Activated CD8-positive, alpha-beta memory T cell treated with anti-CD3 and anti-CD28 coated beads for 36 hours (primary cell): ENCODE measurements around the gene PTPN9. TPM values are rescaled to one million over a fixed set of nuclear protein-coding genes. Genes with fewer than 3 reads are reported as not detected.
"Not testable (repeated sequence)": the region's sequence is repeated elsewhere in the genome, so short reads cannot be mapped to it uniquely, and the experiment has no call there.

Experiments used
- CTCF ChIA-PET: fragments of 350-600 bp; sonication (Branson Sonifier 250); formaldehyde crosslinking; loops from one replicate; lab custom pipeline; 2021; ENCODE audit warnings: antibody characterized with exemption; lab: Charles Lee
- POLR2A ChIA-PET: fragments of 350-600 bp; sonication (Branson Sonifier 250); formaldehyde crosslinking; loops from one replicate; lab custom pipeline; 2021; ENCODE audit warnings: antibody characterized with exemption; lab: Charles Lee
- total RNA-seq, 2 experiments: library from RNA; stranded (reverse); gene quantifications; one replicate each; pipeline ENCODE4 v1.2.3, GENCODE V29; 2021

The PTPN9 gene
- total RNA-seq, 2 experiments from 2014 or later: 21.1 to 21.6 TPM

DNA sequence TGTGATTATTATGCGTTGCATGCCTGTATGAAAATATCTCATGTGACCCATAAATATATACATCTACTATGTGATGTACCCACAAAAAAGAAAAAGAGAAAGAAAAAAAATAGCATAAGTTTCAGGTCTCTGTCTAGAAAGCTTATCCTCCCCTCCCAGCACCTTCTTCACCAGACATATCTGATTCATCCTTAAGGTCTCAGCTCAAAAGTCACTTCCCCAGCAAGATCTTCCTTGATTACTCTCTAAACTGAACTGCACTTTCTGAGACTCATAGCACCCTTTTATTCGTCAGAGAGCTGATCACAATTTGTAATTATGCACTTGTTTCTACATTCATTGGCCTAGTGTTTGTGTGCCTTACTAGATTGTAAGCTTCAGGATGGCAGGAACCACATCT is 11.1 kb upstream of the PTPN9 start:
- ChIA-PET POLR2A (no interaction called here), CTCF (interaction anchor here (0.9 kb wide), 1 partner anchor 9 kb away, joined by 3 read pairs; no protein-coding TSS in a partner anchor)

GRCh38 chr15:75589071-75589470 is 10.0 kb upstream of the PTPN9 start:
- CTCF ChIA-PET: interaction anchor here (0.9 kb wide), 1 partner anchor 10 kb away, joined by 3 read pairs; the partner anchor contains the start of gene PTPN9
- POLR2A ChIA-PET: no interaction called here

- CTCF ChIA-PET, POLR2A ChIA-PET: not testable (repeated sequence)
Observed at GRCh38 chr15:75586422-75586821, 7.3 kb upstream of the PTPN9 start.

- ChIA-PET POLR2A (no interaction called here), CTCF (no interaction called here)
Observed at GRCh38 chr15:75584121-75584520, 5.0 kb upstream of the PTPN9 start.

DNA sequence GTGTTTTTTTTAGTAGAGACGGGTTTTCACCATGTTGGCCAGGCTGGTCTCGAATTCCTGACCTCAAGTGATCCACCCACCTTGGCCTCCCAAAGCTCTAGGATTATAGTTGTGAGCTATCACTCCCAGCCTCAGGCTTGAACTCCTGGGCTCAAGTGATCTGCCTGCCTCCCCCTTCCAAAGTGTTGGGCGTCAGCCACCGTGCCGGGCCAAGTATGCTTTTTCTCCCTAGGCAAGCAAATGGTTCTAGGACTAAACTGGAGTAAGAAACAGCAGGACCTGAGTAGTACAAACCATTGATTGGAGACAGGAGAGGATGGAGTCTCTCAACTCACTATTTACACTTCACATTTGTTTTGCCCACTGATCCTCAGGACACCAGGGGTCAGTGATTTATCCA is 4.6 kb upstream of the PTPN9 start:
- ChIA-PET CTCF (no interaction called here), POLR2A (no interaction called here)

GRCh38 chr15:75582943-75583342 is 3.8 kb upstream of the PTPN9 start:
- CTCF ChIA-PET, POLR2A ChIA-PET: not testable (repeated sequence)

- ChIA-PET CTCF (interaction anchor here (0.8 to 2.1 kb wide), 7 partner anchors 11 to 226 kb away, joined by 3 to 5 read pairs (median 3); partner anchors contain the start of genes SIN3A and SNX33), POLR2A (interaction anchor here (0.8 to 2.6 kb wide), 5 partner anchors 28 to 124 kb away, joined by 3 to 15 read pairs (median 3); partner anchors contain the start of genes IMP3, SNUPN and SNX33)
Observed at GRCh38 chr15:75578173-75578947, 755 bp downstream of the PTPN9 start.

- POLR2A ChIA-PET: interaction anchor here (2.6 kb wide), 2 partner anchors 63 to 123 kb away, joined by 14 to 15 read pairs; partner anchors contain the start of gene IMP3
Observed at GRCh38 chr15:75577401-75578172, 1.5 kb downstream of the PTPN9 start.

GRCh38 chr15:75573648-75574384 is 5.3 kb downstream of the PTPN9 start:
- CTCF ChIA-PET: interaction anchor here (0.6 to 0.7 kb wide), 3 partner anchors 47 to 1060 kb away, joined by 3 read pairs; no protein-coding TSS in a partner anchor
- POLR2A ChIA-PET: no interaction called here

More at GRCh38 chr15:75577401-75578172, 1.5 kb downstream of the PTPN9 start:
- CTCF ChIA-PET: interaction anchor here (2.1 kb wide), 1 partner anchor 126 kb away, joined by 5 read pairs; the partner anchor contains the start of gene SIN3A

GRCh38 chr15:75570126-75570845 is 8.8 kb downstream of the PTPN9 start:
- ChIA-PET CTCF (no interaction called here), POLR2A (no interaction called here)

DNA sequence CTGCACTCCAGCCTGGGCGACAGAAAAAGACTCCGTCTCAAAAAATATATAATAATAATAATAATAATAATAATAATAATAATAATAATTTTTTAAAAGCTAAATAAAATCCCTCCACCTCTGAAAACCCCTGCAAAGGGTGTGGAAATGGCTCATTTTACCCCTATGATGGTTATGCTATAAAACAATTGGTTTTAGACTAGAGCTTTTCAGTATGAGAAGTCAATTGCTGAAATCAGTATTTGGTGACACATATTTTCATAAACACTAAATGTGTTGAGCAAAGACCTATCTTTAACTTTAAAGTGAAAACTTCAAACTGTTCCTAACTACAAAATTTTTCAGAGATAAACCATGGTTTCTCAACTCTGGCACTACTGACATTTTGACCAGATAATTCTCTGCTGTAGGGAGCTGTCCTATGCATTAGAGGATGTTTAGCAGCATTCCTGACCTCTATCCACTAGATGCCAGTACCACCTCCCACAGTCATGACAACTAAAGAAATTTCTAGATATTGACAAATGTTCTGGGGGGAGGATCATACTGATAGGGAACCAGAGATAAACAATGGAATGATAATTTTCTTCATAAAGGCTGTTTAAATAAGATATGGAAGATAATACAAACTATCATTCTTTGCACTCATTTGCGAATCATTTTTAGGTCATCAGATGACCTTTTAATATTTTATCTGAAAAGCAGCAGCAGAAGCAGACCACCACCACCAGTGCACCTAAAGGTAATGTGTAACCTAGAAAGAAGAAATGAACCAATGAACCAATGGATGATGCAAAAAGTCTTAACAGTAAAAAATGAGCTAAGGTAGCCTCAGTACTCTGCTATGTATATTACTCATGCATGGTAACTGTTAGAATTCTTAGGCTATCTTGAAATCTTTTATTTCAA is 13.8 kb downstream of the PTPN9 start:
- ChIA-PET POLR2A (no interaction called here), CTCF (no interaction called here)

GRCh38 chr15:75561888-75562287 is 17.2 kb downstream of the PTPN9 start:
- ChIA-PET POLR2A (no interaction called here), CTCF (no interaction called here)

GRCh38 chr15:75559360-75559759 is 19.8 kb downstream of the PTPN9 start:
- POLR2A ChIA-PET, CTCF ChIA-PET: not testable (repeated sequence)

- POLR2A ChIA-PET: not testable (repeated sequence)
- CTCF ChIA-PET: interaction anchor here (0.6 kb wide), 1 partner anchor 9 kb away, joined by 5 read pairs; no protein-coding TSS in a partner anchor
Observed at GRCh38 chr15:75558955-75559354, 20.2 kb downstream of the PTPN9 start.

GRCh38 chr15:75554717-75555116 is 24.4 kb downstream of the PTPN9 start:
- POLR2A ChIA-PET: no interaction called here
- CTCF ChIA-PET: no interaction called here

- POLR2A ChIA-PET: no interaction called here
- CTCF ChIA-PET: interaction anchor here (0.5 kb wide), 1 partner anchor 25 kb away, joined by 5 read pairs; no protein-coding TSS in a partner anchor
Observed at GRCh38 chr15:75553659-75554058, 25.5 kb downstream of the PTPN9 start.

DNA sequence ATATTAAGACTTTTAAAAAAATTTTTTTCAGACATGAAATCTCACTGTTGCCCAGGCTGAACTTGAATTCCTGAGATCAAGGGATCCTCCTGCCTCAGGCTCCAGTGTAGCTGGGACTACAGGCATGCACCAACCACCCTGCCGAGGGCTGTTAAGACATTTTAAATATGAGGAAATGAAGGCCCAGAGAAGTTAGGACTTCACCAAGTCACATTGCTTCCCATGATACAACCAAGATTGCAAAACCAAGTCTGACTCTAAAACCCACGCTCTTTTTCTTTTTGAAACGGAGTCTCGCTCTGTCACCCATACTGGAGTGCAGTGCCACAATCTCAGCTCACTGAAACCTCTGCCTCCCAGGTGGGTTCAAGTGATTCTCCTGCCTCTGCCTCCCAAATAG is 28.0 kb downstream of the PTPN9 start:
- CTCF ChIA-PET: no interaction called here
- POLR2A ChIA-PET: no interaction called here
